B cell (primary cell): ENCODE data around the gene VTI1A. TPM values are rescaled to one million over a fixed set of nuclear protein-coding genes. Genes with fewer than 3 reads are reported as not detected.

Experiments
- ATAC-seq: fragments of 200-7000 bp; cut with Tn5 transposase; one replicate; pipeline ENCODE4 v1.10.0; 2021; ENCODE audit warnings: low read depth, mild to moderate bottlenecking, moderate number of reproducible peaks, moderate library complexity
- CTCF ChIA-PET: fragments of 350-600 bp; sonication (Branson Sonifier 250); formaldehyde crosslinking; loops from one replicate; lab custom pipeline; 2021; ENCODE audit warnings: antibody characterized with exemption, inconsistent platforms; lab: Charles Lee
- POLR2A ChIA-PET: fragments of 350-600 bp; sonication (Branson Sonifier 250); formaldehyde crosslinking; loops from one replicate; lab custom pipeline; 2021; ENCODE audit warnings: antibody characterized with exemption; lab: Charles Lee
- DNase-seq: peaks from one replicate; pipeline ENCODE4 v3.0.0; 2013
- H2AFZ ChIP-seq: 2 replicates; pipeline ENCODE4 v1.6.1; 2012; ENCODE audit warnings: mild to moderate bottlenecking, low read depth, low read length; ENCODE audit not compliant: insufficient read depth, poor library complexity, severe bottlenecking
- H3K27ac ChIP-seq, 2 donors: 1 replicate in 1 of 2; 2 replicates in 1 of 2; pipeline ENCODE4 v1.5.1; 2012 to 2013; ENCODE audit warnings: low read length in 2 of 2, mild to moderate bottlenecking in 2 of 2, moderate library complexity in 1 of 2
- H3K27me3 ChIP-seq, 4 experiments: fragments of 200-600 bp in 1 of 4; sonication (generic) in 1 of 4; replicated peaks in 1 of 4; 1 replicate in 2 of 4; 2 replicates in 2 of 4; pipeline versions ENCODE4 v1.6.1 to v1.7.0; 2013 to 2016; ENCODE audit warnings: low read length in 3 of 4, mild to moderate bottlenecking in 2 of 4, mixed read lengths in 1 of 4, moderate library complexity in 1 of 4; ENCODE audit not compliant: insufficient read depth in 4 of 4, control insufficient read depth in 3 of 4; ENCODE audit errors: control extremely low read depth in 1 of 4
- H3K36me3 ChIP-seq, 2 experiments: replicated peaks in 1 of 2; 1 replicate in 1 of 2; 2 replicates in 1 of 2; pipeline versions ENCODE4 v1.6.1 to v1.7.1; 2013; ENCODE audit warnings: low read length in 1 of 2; ENCODE audit not compliant: insufficient read depth in 2 of 2, control insufficient read depth in 1 of 2; ENCODE audit errors: control extremely low read depth in 1 of 2, extremely low read depth in 1 of 2
- H3K4me1 ChIP-seq, 2 donors: fragments of 200-600 bp in 1 of 2; sonication (generic) in 1 of 2; 1 replicate in 1 of 2; 2 replicates in 1 of 2; pipeline versions ENCODE4 v1.5.1 to v1.6.1; 2013 to 2017; ENCODE audit warnings: low read length in 2 of 2; ENCODE audit not compliant: control insufficient read depth in 2 of 2, insufficient read depth in 2 of 2
- H3K4me2 ChIP-seq: replicated peaks from 2 replicates; pipeline ENCODE3; 2012; ENCODE audit warnings: mild to moderate bottlenecking, low read depth, low read length; ENCODE audit not compliant: poor library complexity, severe bottlenecking
- H3K4me3 ChIP-seq, 5 experiments: fragments of 200-600 bp in 1 of 5; sonication (generic) in 1 of 5; 1 replicate in 3 of 5; 2 replicates in 2 of 5; pipeline versions ENCODE4 v1.5.1 to v1.7.0; 2011 to 2016; ENCODE audit warnings: low read length in 4 of 5, mild to moderate bottlenecking in 4 of 5, low read depth in 2 of 5, control low read depth in 1 of 5, moderate library complexity in 1 of 5; ENCODE audit not compliant: insufficient read depth in 1 of 5; ENCODE audit errors: control extremely low read depth in 1 of 5, extremely low read depth in 1 of 5
- H3K79me2 ChIP-seq: fragments of 200-600 bp; sonication (generic); one replicate; pipeline ENCODE4 v1.6.0; 2016; ENCODE audit warnings: low read length; ENCODE audit not compliant: control insufficient read depth, insufficient read depth
- H3K9ac ChIP-seq: fragments of 200-600 bp; sonication (generic); 2 replicates; pipeline ENCODE4 v1.6.1; 2017; ENCODE audit warnings: mild to moderate bottlenecking, low read length, moderate library complexity
- H3K9me3 ChIP-seq, 3 donors: one replicate each; pipeline versions ENCODE4 v1.6.1 to v1.7.1; 2013; ENCODE audit warnings: low read length in 2 of 3; ENCODE audit not compliant: control insufficient read depth in 2 of 3, insufficient read depth in 1 of 3; ENCODE audit errors: control extremely low read depth in 1 of 3
- H4K20me1 ChIP-seq: 2 replicates; pipeline ENCODE4 v1.6.0; 2012; ENCODE audit warnings: mild to moderate bottlenecking, low read length; ENCODE audit not compliant: insufficient read depth, control insufficient read depth, poor library complexity, severe bottlenecking
- H3K27ac Mint-ChIP-seq: one replicate; pipeline ENCODE4 v1.8.0; 2021; ENCODE audit warnings: mixed read lengths
- H3K27me3 Mint-ChIP-seq: one replicate; pipeline ENCODE4 v1.8.0; 2021; ENCODE audit warnings: mixed read lengths
- H3K4me1 Mint-ChIP-seq: one replicate; pipeline ENCODE4 v1.8.0; 2021; ENCODE audit warnings: mixed read lengths
- H3K4me3 Mint-ChIP-seq: one replicate; pipeline ENCODE4 v1.8.0; 2021; ENCODE audit warnings: mixed read lengths
- H3K9me3 Mint-ChIP-seq: one replicate; pipeline ENCODE4 v1.8.0; 2022; ENCODE audit warnings: mixed read lengths; ENCODE audit not compliant: insufficient read depth
- EZH2 ChIP-seq: IDR thresholded peaks from 2 replicates; pipeline ENCODE4 v1.6.1; 2012; ENCODE audit warnings: borderline replicate concordance, low read depth, mild to moderate bottlenecking, moderate library complexity, low read length; ENCODE audit not compliant: insufficient read depth, poor library complexity, severe bottlenecking
- WGBS: methylation state at CpG from one replicate; pipeline ENCODE4 v1.1.5; 2013; ENCODE audit warnings: missing lambda C conversion rate; ENCODE audit not compliant: insufficient coverage; 5-methylcytosine and 5-hydroxymethylcytosine counted together
- intact Hi-C: fragments of 100-400 bp; cut with micrococcal nuclease; formaldehyde crosslinking; loops from one replicate; pipeline ENCODE4 v1.10.0; 2022
- polyA plus RNA-seq: library from polyadenylated mRNA; depleted of rRNA; stranded (reverse); fragments of >200 nt; gene quantifications from 2 replicates; pipeline ENCODE4 v1.2.3, GENCODE V29; 2012
- total RNA-seq, 2 donors: library from RNA; stranded (reverse); fragments of 120-200 nt in 1 of 2; gene quantifications; 1 replicate in 1 of 2; 2 replicates in 1 of 2; pipeline versions ENCODE4 v1.2.3 to v1.2.4, GENCODE V29; 2013 to 2022
- TF ChIP-seq, protein P1 (sequence below): fragments of 200-600 bp; IDR thresholded peaks from one replicate; pipeline ENCODE4 v1.8.0; 2022; ENCODE audit warnings: antibody characterized with exemption, mild to moderate bottlenecking

Gene VTI1A
- total and polyA plus RNA-seq, 2 donors (not counting 1 experiment from before 2014, with no cell fraction given): 20.0 to 84.1 TPM

DNA sequence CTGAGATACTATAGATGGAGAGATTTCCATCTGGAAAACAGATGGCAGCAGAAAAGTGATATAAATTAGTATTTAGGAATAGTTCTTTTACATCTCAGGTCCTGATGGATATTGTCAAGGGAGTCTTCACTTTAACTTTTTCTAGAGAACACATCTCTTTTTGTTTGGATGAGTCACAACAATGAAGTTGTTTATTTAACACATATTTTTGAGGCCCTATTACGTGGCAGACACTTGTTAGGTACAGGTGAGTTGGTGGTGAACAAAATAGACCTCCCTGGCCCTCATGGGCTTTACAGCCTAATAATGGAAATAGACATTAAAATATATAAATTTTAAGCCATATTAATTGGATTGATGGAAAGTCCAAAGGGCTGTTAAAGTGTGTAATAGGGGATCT lies 168.3 kb downstream of the VTI1A start:
- CTCF ChIA-PET: no interaction called here
- DNase-seq: no peak

DNA sequence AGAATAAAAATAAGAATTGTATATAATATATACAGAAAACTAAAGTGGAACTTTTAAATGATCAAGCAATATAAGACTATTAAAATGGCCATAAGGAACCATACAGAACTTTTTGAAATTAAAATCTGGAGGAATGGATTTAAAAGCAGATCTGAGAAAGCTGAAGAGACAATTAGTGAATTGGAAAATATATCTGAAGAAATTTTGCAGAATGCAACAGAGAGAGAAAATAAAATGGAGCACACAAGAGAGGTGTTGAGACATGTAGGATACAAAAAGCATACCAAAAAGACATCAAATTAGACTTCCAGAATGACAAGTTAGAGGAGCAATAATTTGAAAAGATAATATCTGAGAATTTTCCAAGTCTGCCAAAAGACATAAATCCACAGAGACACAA lies 169.6 kb downstream of the VTI1A start:
- ATAC-seq (no peak), DNase-seq (no peak)
- no peak overlapping the region for H3K27ac Mint-ChIP-seq
- H3K9me3 ChIP-seq: peaks cover 0 to 7% (median 3%) of the 10 kb centered on the region in 3 donors
- H3K4me3 ChIP-seq: no peak overlapping the region
- H3K4me2 ChIP-seq: no peak overlapping the region
- no peak overlapping the region for H3K9ac ChIP-seq
- ChIA-PET POLR2A (no interaction called here), CTCF (no interaction called here)
- H3K27me3 ChIP-seq: no peaks in the 10 kb centered on the region
- H3K9me3 Mint-ChIP-seq: peaks cover 7% of the 10 kb centered on the region
- H3K79me2 ChIP-seq: no peaks in the 10 kb centered on the region
- intact Hi-C loops: no loop called here
- no peaks in the 10 kb centered on the region for H3K27me3 Mint-ChIP-seq
- no peak overlapping the region for H3K27ac ChIP-seq
- TF ChIP-seq EZH2: no peak
- TF ChIP-seq, protein P1, sequence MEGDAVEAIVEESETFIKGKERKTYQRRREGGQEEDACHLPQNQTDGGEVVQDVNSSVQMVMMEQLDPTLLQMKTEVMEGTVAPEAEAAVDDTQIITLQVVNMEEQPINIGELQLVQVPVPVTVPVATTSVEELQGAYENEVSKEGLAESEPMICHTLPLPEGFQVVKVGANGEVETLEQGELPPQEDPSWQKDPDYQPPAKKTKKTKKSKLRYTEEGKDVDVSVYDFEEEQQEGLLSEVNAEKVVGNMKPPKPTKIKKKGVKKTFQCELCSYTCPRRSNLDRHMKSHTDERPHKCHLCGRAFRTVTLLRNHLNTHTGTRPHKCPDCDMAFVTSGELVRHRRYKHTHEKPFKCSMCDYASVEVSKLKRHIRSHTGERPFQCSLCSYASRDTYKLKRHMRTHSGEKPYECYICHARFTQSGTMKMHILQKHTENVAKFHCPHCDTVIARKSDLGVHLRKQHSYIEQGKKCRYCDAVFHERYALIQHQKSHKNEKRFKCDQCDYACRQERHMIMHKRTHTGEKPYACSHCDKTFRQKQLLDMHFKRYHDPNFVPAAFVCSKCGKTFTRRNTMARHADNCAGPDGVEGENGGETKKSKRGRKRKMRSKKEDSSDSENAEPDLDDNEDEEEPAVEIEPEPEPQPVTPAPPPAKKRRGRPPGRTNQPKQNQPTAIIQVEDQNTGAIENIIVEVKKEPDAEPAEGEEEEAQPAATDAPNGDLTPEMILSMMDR: no peak
- no peaks in the 10 kb centered on the region for H3K4me1 Mint-ChIP-seq
- H4K20me1 ChIP-seq: no peaks in the 10 kb centered on the region
- H3K36me3 ChIP-seq: peaks cover 0 to 2% of the 10 kb centered on the region in 2 experiments
- no peaks in the 10 kb centered on the region for H3K4me1 ChIP-seq
- H3K4me3 Mint-ChIP-seq: no peak overlapping the region
- no peak overlapping the region for H2AFZ ChIP-seq

More for the DNA sequence above, 168.3 kb downstream of the VTI1A start:
- Mint-ChIP-seq H3K27me3 (no peaks in the 10 kb centered on the region), H3K4me3 (no peak overlapping the region), H3K4me1 (no peaks in the 10 kb centered on the region), H3K27ac (no peak overlapping the region), H3K9me3 (peaks cover 7% of the 10 kb centered on the region)
- Histone ChIP-seq H3K36me3 (peaks cover 0 to 2% of the 10 kb centered on the region in 2 experiments), H3K27ac (no peak overlapping the region), H3K4me3 (no peak overlapping the region), H3K79me2 (no peaks in the 10 kb centered on the region), H4K20me1 (no peaks in the 10 kb centered on the region), H3K4me1 (no peaks in the 10 kb centered on the region), H3K4me2 (no peak overlapping the region), H3K9me3 (peaks cover 0 to 7% (median 3%) of the 10 kb centered on the region in 3 donors), H3K27me3 (no peaks in the 10 kb centered on the region), H3K9ac (no peak overlapping the region), H2AFZ (no peak overlapping the region)
- intact Hi-C loops: no loop called here
- no peak for ATAC-seq
- POLR2A ChIA-PET: no interaction called here
- TF ChIP-seq, protein P1: no peak
- TF ChIP-seq EZH2: no peak
- WGBS: no CpG with 5 or more reads among the region's 1 CpG
